HepG2 (cell line): ENCODE data around the gene SPATA25. TPM values are rescaled to one million over a fixed set of nuclear protein-coding genes. Genes with fewer than 3 reads are reported as not detected.

Experiments
- CHD4 ChIP-seq: fragments of 200-600 bp; sonication (generic); IDR thresholded peaks from 2 replicates; pipeline ENCODE4 v1.7.0; 2017; ENCODE audit warnings: mild to moderate bottlenecking, low read length, borderline replicate concordance
- DNMT3B ChIP-seq: conservative IDR thresholded peaks from 2 replicates; pipeline ENCODE4 v1.6.1; 2016; ENCODE audit warnings: missing biosample characterization, control low read depth
- FOSL2 ChIP-seq: sonication (generic); formaldehyde crosslinking; IDR thresholded peaks from 2 replicates; pipeline ENCODE4 v1.4.0; 2020; ENCODE audit warnings: missing genetic modification reagents
- LCORL ChIP-seq, 2 experiments: fragments of 450-650 bp in 1 of 2; sonication (generic) in 1 of 2; formaldehyde crosslinking in 1 of 2; IDR thresholded peaks; 2 replicates each; pipeline versions ENCODE4 v1.5.0 to v1.6.1; 2017 to 2020; ENCODE audit warnings: antibody characterized with exemption in 1 of 2, missing genetic modification reagents in 1 of 2
- MAF1 ChIP-seq: sonication (generic); formaldehyde crosslinking; IDR thresholded peaks from 2 replicates; pipeline ENCODE4 v1.5.0; 2020; ENCODE audit warnings: missing genetic modification reagents, borderline replicate concordance
- NFE2L2 ChIP-seq: fragments of 150-350 bp; IDR thresholded peaks from 2 replicates; pipeline ENCODE4 v1.6.1; 2014; ENCODE audit warnings: low read length
- RFX5 ChIP-seq: IDR thresholded peaks from 2 replicates; pipeline ENCODE4 v1.6.1; 2011; ENCODE audit warnings: low read depth, low read length, improper control_type of control experiment
- SCMH1 ChIP-seq: sonication (generic); formaldehyde crosslinking; IDR thresholded peaks from 2 replicates; pipeline ENCODE4 v1.9.0; 2021; ENCODE audit warnings: missing genetic modification reagents, mild to moderate bottlenecking, borderline replicate concordance
- SMAD1 ChIP-seq: sonication (generic); formaldehyde crosslinking; IDR thresholded peaks from 2 replicates; pipeline ENCODE4 v1.4.0; 2020; ENCODE audit warnings: missing genetic modification reagents, low read depth, mild to moderate bottlenecking, borderline replicate concordance
- XBP1 ChIP-seq: sonication (generic); formaldehyde crosslinking; IDR thresholded peaks from 2 replicates; pipeline ENCODE4 v1.5.0; 2020; ENCODE audit warnings: missing genetic modification reagents
- ZBTB38 ChIP-seq: sonication (generic); formaldehyde crosslinking; IDR thresholded peaks from 2 replicates; pipeline ENCODE4 v1.5.1; 2020; ENCODE audit warnings: mild to moderate bottlenecking, missing genetic modification reagents
- ZNF510 ChIP-seq: sonication (generic); formaldehyde crosslinking; IDR thresholded peaks from 2 replicates; pipeline ENCODE4 v1.4.0; 2020; ENCODE audit warnings: low read depth, mild to moderate bottlenecking, missing genetic modification reagents
- ZNF558 ChIP-seq: sonication (generic); formaldehyde crosslinking; IDR thresholded peaks from 2 replicates; pipeline ENCODE4 v1.9.0; 2022; ENCODE audit warnings: mild to moderate bottlenecking, missing genetic modification reagents, borderline replicate concordance
- ZNF563 ChIP-seq: sonication (generic); formaldehyde crosslinking; IDR thresholded peaks from 2 replicates; pipeline ENCODE4 v1.8.0; 2022; ENCODE audit warnings: mild to moderate bottlenecking, moderate library complexity, missing genetic modification reagents
- ZNF605 ChIP-seq: sonication (generic); formaldehyde crosslinking; IDR thresholded peaks from 2 replicates; pipeline ENCODE4 v1.8.0; 2022; ENCODE audit warnings: mild to moderate bottlenecking, missing genetic modification reagents
- ZNF792 ChIP-seq: IDR thresholded peaks from 2 replicates; pipeline ENCODE4 v1.6.1; 2016
- ZSCAN9 ChIP-seq: IDR thresholded peaks from 2 replicates; pipeline ENCODE4 v1.6.1; 2016; ENCODE audit warnings: borderline replicate concordance
- polyA plus RNA-seq, 8 experiments: library from polyadenylated mRNA; depleted of rRNA in 3 of 8; stranded (reverse) in 7 of 8; unstranded in 1 of 8; fragments of >200 nt; fragmentation: Illumina TruSeq in 4 of 8; extraction: Trizol in 4 of 8; gene quantifications; 2 replicates each; pipeline versions ENCODE4 v1.2.1 to v1.2.3, GENCODE V29; 2011 to 2016; ENCODE audit warnings: low read depth in 4 of 8, missing spikeins in 1 of 8, mixed read lengths in 1 of 8; ENCODE audit not compliant: insufficient read depth in 1 of 8
- total RNA-seq, 5 experiments: library from RNA; depleted of rRNA; stranded (reverse); fragments of >200 nt; fragmentation: Illumina TruSeq; extraction: Trizol; gene quantifications; 2 replicates each; pipeline ENCODE4 v1.2.3, GENCODE V29; 2016; ENCODE audit warnings: low read depth in 1 of 5
- TF ChIP-seq, protein P1 (sequence below): sonication (generic); formaldehyde crosslinking; IDR thresholded peaks from 2 replicates; pipeline ENCODE4 v1.8.1; 2022; ENCODE audit warnings: mild to moderate bottlenecking, missing genetic modification reagents
- TF ChIP-seq, protein P2 (sequence below): sonication (generic); formaldehyde crosslinking; IDR thresholded peaks from 2 replicates; pipeline ENCODE4 v1.4.0; 2020; ENCODE audit warnings: mild to moderate bottlenecking, missing genetic modification reagents
- TF ChIP-seq, protein P3 (sequence below): sonication (generic); formaldehyde crosslinking; IDR thresholded peaks from 2 replicates; pipeline ENCODE4 v1.4.0; 2020; ENCODE audit warnings: missing genetic modification reagents, borderline replicate concordance
- TF ChIP-seq, protein P4 (sequence below): IDR thresholded peaks from 2 replicates; pipeline ENCODE4 v1.6.1; 2016; ENCODE audit warnings: missing genetic modification reagents, missing compliant biosample characterization
- TF ChIP-seq, protein P5 (sequence below): sonication (generic); formaldehyde crosslinking; IDR thresholded peaks from 2 replicates; pipeline ENCODE4 v1.4.0; 2020; ENCODE audit warnings: missing genetic modification reagents, borderline replicate concordance

SPATA25 gene
- total and polyA plus RNA-seq, 2 of the 13 experiments (the other 11 are each of a cell fraction or from before 2014, with no cell fraction given), result 4.8 to 7.6 TPM

DNA sequence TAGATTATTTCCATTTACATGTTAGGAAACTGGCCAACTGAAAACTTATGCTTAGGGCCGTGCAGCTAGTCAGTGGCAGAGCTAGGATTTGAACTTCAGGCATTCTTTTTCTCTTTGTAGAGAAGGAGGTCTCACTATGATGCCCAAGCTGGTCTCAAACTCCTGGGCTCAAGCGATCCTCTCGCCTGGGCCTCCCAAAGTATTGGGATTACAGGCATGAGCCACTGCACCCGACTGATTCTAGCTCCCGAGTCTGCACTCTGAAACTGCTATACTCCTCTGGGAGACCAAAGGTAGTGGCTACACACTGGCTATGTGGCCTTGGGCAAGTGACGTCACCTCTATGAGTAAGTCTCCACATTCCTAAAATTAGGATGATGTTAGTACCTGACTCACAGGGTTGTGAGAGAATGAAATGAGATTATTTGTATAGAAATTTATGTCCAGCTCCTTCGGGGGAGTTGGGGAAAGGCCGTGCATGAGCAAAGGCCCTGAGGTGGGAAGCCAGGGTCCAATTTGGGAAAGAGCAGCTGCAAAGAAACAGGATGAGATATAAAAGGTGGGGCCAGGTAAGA, 18.2 kb upstream of the SPATA25 start (continued):
- TF ChIP-seq, protein P1, sequence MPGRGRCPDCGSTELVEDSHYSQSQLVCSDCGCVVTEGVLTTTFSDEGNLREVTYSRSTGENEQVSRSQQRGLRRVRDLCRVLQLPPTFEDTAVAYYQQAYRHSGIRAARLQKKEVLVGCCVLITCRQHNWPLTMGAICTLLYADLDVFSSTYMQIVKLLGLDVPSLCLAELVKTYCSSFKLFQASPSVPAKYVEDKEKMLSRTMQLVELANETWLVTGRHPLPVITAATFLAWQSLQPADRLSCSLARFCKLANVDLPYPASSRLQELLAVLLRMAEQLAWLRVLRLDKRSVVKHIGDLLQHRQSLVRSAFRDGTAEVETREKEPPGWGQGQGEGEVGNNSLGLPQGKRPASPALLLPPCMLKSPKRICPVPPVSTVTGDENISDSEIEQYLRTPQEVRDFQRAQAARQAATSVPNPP (CRISPR knock-in tag), result no peak
- TF ChIP-seq XBP1 (CRISPR knock-in tag) (0 out of 2 replicates have a peak, but pooled peaks have one; percentile 35), SMAD1 (CRISPR knock-in tag) (no peak), ZNF558 (no peak), LCORL (IDR thresholded peaks at IDR 0.05) (peak; percentile 67; the same call in 1 of the 2 replicates), LCORL (CRISPR knock-in tag; IDR thresholded peaks at IDR 0.05) (peak; percentile 80), ZNF510 (CRISPR knock-in tag) (no peak), CHD4 (no peak), DNMT3B (CRISPR knock-in tag) (no peak), MAF1 (0 out of 2 replicates have a peak, but pooled peaks have one; percentile 14), SCMH1 (CRISPR knock-in tag) (no peak), ZNF792 (0 out of 2 replicates have a peak, but pooled peaks have one; percentile 34), NFE2L2 (no peak), ZSCAN9 (no peak), RFX5 (peak; percentile 34; the same call in 1 of the 2 replicates), ZBTB38 (CRISPR knock-in tag) (no peak), FOSL2 (CRISPR knock-in tag) (peak; percentile 92), ZNF605 (CRISPR knock-in tag) (no peak), ZNF563 (CRISPR knock-in tag) (no peak)
- TF ChIP-seq, protein P2, sequence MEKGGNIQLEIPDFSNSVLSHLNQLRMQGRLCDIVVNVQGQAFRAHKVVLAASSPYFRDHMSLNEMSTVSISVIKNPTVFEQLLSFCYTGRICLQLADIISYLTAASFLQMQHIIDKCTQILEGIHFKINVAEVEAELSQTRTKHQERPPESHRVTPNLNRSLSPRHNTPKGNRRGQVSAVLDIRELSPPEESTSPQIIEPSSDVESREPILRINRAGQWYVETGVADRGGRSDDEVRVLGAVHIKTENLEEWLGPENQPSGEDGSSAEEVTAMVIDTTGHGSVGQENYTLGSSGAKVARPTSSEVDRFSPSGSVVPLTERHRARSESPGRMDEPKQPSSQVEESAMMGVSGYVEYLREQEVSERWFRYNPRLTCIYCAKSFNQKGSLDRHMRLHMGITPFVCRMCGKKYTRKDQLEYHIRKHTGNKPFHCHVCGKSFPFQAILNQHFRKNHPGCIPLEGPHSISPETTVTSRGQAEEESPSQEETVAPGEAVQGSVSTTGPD (CRISPR knock-in tag), result no peak
- TF ChIP-seq, protein P3, sequence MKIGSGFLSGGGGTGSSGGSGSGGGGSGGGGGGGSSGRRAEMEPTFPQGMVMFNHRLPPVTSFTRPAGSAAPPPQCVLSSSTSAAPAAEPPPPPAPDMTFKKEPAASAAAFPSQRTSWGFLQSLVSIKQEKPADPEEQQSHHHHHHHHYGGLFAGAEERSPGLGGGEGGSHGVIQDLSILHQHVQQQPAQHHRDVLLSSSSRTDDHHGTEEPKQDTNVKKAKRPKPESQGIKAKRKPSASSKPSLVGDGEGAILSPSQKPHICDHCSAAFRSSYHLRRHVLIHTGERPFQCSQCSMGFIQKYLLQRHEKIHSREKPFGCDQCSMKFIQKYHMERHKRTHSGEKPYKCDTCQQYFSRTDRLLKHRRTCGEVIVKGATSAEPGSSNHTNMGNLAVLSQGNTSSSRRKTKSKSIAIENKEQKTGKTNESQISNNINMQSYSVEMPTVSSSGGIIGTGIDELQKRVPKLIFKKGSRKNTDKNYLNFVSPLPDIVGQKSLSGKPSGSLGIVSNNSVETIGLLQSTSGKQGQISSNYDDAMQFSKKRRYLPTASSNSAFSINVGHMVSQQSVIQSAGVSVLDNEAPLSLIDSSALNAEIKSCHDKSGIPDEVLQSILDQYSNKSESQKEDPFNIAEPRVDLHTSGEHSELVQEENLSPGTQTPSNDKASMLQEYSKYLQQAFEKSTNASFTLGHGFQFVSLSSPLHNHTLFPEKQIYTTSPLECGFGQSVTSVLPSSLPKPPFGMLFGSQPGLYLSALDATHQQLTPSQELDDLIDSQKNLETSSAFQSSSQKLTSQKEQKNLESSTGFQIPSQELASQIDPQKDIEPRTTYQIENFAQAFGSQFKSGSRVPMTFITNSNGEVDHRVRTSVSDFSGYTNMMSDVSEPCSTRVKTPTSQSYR, result no peak
- TF ChIP-seq, protein P4, sequence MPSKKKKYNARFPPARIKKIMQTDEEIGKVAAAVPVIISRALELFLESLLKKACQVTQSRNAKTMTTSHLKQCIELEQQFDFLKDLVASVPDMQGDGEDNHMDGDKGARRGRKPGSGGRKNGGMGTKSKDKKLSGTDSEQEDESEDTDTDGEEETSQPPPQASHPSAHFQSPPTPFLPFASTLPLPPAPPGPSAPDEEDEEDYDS, result 0 out of 2 replicates have a peak, but pooled peaks have one; percentile 26
- TF ChIP-seq, protein P5, sequence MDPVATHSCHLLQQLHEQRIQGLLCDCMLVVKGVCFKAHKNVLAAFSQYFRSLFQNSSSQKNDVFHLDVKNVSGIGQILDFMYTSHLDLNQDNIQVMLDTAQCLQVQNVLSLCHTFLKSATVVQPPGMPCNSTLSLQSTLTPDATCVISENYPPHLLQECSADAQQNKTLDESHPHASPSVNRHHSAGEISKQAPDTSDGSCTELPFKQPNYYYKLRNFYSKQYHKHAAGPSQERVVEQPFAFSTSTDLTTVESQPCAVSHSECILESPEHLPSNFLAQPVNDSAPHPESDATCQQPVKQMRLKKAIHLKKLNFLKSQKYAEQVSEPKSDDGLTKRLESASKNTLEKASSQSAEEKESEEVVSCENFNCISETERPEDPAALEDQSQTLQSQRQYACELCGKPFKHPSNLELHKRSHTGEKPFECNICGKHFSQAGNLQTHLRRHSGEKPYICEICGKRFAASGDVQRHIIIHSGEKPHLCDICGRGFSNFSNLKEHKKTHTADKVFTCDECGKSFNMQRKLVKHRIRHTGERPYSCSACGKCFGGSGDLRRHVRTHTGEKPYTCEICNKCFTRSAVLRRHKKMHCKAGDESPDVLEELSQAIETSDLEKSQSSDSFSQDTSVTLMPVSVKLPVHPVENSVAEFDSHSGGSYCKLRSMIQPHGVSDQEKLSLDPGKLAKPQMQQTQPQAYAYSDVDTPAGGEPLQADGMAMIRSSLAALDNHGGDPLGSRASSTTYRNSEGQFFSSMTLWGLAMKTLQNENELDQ (CRISPR knock-in tag), result no peak
